GM19240 (cell line): Measurements from ENCODE around the gene ESR1.

Experiments used
- DNase-seq: peaks from one replicate; pipeline ENCODE4 v3.0.0; 2011; ENCODE audit warnings: low spot score; ENCODE audit not compliant: insufficient read length

The ESR1 gene

DNA sequence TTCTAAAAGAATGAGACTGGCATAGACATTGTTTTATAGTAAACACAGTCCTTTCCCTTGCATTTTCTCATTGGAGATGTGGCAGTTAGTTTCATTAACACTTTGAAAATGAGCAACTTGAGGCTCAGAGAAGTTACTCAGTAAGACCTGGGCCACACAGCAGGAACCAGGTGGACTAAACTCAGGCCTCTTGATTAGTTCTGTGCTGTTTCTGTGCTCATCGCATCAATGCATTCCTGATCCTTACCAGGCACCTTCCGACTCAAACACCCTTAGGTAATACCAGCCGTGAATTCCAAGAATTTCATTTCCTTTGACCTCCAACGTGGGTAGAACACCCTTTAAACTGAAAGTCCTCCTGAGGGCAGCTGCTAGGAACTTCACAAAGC lies 362.8 kb downstream of the ESR1 start:
- DNase-seq: no peak

- DNase-seq: peak; percentile 16
Observed at GRCh38 chr6:152170702-152171667, 363.5 kb downstream of the ESR1 start.

DNA sequence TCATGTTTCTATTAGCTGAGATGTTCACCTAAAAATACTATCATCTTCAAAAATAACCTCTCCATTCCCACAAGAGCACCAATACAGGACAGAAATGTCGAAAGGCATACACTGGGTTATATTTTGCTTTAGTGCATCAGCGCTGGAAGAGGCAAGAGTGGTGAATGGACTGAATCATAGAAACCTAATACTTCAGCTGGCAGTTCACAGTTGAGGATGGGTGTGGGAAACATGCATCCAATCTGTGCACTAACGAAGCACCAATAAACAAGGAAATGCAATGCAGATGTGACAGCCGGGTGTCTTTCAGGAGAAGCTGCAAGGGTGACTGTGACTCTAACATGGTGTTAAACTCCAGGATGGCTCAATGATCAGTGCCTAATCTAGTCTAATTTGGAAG lies 365.8 kb downstream of the ESR1 start:
- DNase-seq: no peak

DNA sequence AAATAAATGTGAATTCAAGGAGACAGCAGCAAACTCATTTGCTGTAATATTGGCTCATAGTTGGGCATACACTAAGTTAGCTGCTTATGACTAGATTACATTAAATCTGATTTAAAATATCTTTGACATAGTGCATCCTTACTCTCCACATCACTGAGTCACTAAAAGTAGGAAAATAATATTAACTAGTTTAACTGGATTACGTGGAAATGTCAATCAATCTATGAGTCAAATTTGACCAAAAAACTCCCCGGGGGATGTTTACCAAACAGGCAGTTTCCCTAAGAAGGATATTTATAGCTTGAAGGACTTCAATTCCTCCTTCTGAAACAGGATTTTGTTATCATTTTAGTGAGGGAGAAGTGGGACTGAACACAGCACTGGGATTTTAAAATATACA lies 366.5 kb downstream of the ESR1 start:
- DNase-seq: no peak

GRCh38 chr6:152176268-152176667 lies 368.8 kb downstream of the ESR1 start:
- DNase-seq: no peak
